Stimulated activated memory B cell treated with anti-CD40 and anti-IgM and Interleukin-4, amounts not matched to agents 10 μg/mL and 1 μg/mL and 100 μg/mL, for 72 hours (primary cell): Measurements from ENCODE around the gene IRS1.

Experiments
- ATAC-seq: fragments of 150-1000 bp; cut with Tn5 transposase; 2 replicates; pipeline ENCODE4 v1.10.0; 2021
- H3K27ac Mint-ChIP-seq: one replicate; pipeline ENCODE4 v1.8.0; 2022; ENCODE audit warnings: mild to moderate bottlenecking, mixed read lengths
- H3K27me3 Mint-ChIP-seq: one replicate; pipeline ENCODE4 v1.8.0; 2022; ENCODE audit warnings: mixed read lengths
- H3K36me3 Mint-ChIP-seq: one replicate; pipeline ENCODE4 v1.8.0; 2022; ENCODE audit warnings: mixed read lengths
- H3K4me1 Mint-ChIP-seq: one replicate; pipeline ENCODE4 v1.8.0; 2022; ENCODE audit warnings: mixed read lengths
- H3K4me3 Mint-ChIP-seq: one replicate; pipeline ENCODE4 v1.8.0; 2022; ENCODE audit warnings: mild to moderate bottlenecking, moderate library complexity, mixed read lengths
- H3K9me3 Mint-ChIP-seq: one replicate; pipeline ENCODE4 v1.8.0; 2022; ENCODE audit warnings: mixed read lengths

The IRS1 gene

GRCh38 chr2:226760412-226761194, 39.0 kb downstream of the IRS1 start:
- Mint-ChIP-seq H3K27ac (no peak overlapping the region), H3K9me3 (peaks cover 4% of the 10 kb centered on the region), H3K4me3 (no peak overlapping the region), H3K36me3 (no peaks in the 10 kb centered on the region), H3K4me1 (no peaks in the 10 kb centered on the region), H3K27me3 (no peaks in the 10 kb centered on the region)
- ATAC-seq, result no peak

DNA sequence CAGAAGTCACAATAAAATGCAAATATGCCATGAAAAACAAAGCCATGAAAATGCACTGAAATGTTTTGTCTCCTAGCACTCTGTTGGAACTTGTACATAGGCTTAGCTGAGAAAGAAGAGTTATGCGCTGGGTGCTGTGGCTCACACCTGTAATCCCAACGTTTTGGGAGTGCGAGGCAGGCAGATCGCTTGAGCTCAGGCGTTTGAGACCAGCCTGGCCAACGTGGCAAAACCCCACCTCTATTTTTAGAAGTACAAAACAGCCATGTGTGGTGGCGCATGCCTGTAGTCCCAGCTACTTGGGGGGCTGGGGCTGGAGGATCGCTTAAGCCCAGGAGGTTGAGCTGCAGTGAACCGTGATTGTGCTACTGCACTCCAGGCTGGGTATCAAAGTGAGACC, 39.9 kb downstream of the IRS1 start:
- Mint-ChIP-seq H3K4me1 (no peaks in the 10 kb centered on the region), H3K27ac (no peak overlapping the region)

DNA sequence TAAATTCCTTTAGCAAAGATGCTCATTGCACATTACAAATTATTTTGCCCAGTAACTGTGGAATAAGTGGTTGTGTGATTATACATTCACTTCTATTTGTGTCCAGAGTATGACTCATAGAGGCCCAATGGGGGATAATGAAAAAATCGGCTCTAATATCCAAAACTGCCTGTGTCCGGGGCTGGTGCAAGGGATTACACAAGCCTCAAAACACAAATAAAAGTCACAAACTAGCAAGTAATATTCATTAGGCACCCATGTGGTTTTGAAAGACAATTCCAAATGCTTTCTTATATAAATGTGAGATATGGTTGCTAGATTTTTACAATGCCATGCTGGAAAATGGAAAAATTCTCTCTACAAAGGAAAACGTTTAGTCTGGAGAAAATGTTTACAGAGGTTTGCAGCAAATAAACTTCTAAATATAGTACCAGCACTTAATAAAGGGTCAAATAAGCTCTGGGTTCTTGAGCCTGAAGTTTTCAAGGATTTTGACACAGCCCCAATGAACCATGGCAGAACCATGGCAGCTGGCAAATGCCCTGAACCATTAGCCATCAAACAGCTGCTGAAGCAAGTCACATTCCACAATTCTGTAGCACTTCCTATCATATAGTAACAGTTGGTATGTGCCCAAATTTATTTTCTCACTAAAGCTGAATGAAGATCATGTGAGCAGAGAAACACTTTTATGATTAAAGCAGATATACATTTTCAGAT, 40.5 kb downstream of the IRS1 start:
- H3K9me3 Mint-ChIP-seq, result peaks cover under 1% of the 10 kb centered on the region
- no peak overlapping the region for H3K4me3 Mint-ChIP-seq
- ATAC-seq, result no peak
- no peak overlapping the region for H3K27ac Mint-ChIP-seq
- no peaks in the 10 kb centered on the region for H3K4me1 Mint-ChIP-seq
- H3K36me3 Mint-ChIP-seq, result no peaks in the 10 kb centered on the region
- no peaks in the 10 kb centered on the region for H3K27me3 Mint-ChIP-seq

More for the DNA sequence above, 39.9 kb downstream of the IRS1 start:
- no peaks in the 10 kb centered on the region for H3K36me3 Mint-ChIP-seq
- no peaks in the 10 kb centered on the region for H3K27me3 Mint-ChIP-seq
- peaks cover 4% of the 10 kb centered on the region for H3K9me3 Mint-ChIP-seq
- H3K4me3 Mint-ChIP-seq, result no peak overlapping the region
- no peak for ATAC-seq

GRCh38 chr2:226756131-226756530, 43.5 kb downstream of the IRS1 start:
- Mint-ChIP-seq H3K27ac (no peak overlapping the region), H3K9me3 (no peaks in the 10 kb centered on the region), H3K4me1 (no peaks in the 10 kb centered on the region), H3K36me3 (no peaks in the 10 kb centered on the region), H3K4me3 (no peak overlapping the region), H3K27me3 (no peaks in the 10 kb centered on the region)
- no peak for ATAC-seq

GRCh38 chr2:226755631-226756030, 44.0 kb downstream of the IRS1 start:
- no peak overlapping the region for H3K27ac Mint-ChIP-seq
- no peak for ATAC-seq
- no peaks in the 10 kb centered on the region for H3K9me3 Mint-ChIP-seq
- H3K36me3 Mint-ChIP-seq, result no peaks in the 10 kb centered on the region
- no peaks in the 10 kb centered on the region for H3K4me1 Mint-ChIP-seq
- H3K27me3 Mint-ChIP-seq, result no peaks in the 10 kb centered on the region
- H3K4me3 Mint-ChIP-seq, result no peak overlapping the region

- no peaks in the 10 kb centered on the region for H3K36me3 Mint-ChIP-seq
- no peaks in the 10 kb centered on the region for H3K27me3 Mint-ChIP-seq
- H3K9me3 Mint-ChIP-seq, result no peaks in the 10 kb centered on the region
- ATAC-seq, result no peak
- no peak overlapping the region for H3K27ac Mint-ChIP-seq
- H3K4me3 Mint-ChIP-seq, result no peak overlapping the region
- no peaks in the 10 kb centered on the region for H3K4me1 Mint-ChIP-seq
Measured at GRCh38 chr2:226754821-226755604, 44.6 kb downstream of the IRS1 start.

DNA sequence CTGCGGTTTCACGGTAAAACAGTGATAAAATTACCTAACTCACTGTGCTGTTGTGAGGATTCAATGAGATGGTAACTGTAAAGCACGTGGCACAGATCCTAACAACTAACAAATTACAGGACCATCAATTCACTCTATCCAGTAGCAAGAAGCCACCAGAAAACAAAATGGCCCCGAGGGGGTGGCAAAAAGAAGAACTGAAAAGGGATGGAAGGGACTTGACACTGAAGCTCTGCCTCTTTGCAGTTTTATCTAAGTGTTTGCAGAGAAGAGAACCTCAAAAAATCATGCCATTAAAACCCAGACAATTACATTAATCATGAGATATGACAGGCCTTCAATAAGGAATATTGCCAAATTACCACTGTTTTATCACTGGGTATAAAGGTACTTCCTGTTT, 46.7 kb downstream of the IRS1 start:
- no peaks in the 10 kb centered on the region for H3K27me3 Mint-ChIP-seq
- H3K27ac Mint-ChIP-seq, result no peak overlapping the region
- H3K36me3 Mint-ChIP-seq, result no peaks in the 10 kb centered on the region
- H3K9me3 Mint-ChIP-seq, result no peaks in the 10 kb centered on the region
- no peak overlapping the region for H3K4me3 Mint-ChIP-seq
- ATAC-seq, result no peak
- H3K4me1 Mint-ChIP-seq, result no peaks in the 10 kb centered on the region

- H3K27ac Mint-ChIP-seq, result no peak overlapping the region
- no peak for ATAC-seq
Measured at GRCh38 chr2:226747288-226747687, 52.3 kb downstream of the IRS1 start.

GRCh38 chr2:226746196-226746800, 53.3 kb downstream of the IRS1 start:
- Mint-ChIP-seq H3K36me3 (no peaks in the 10 kb centered on the region), H3K4me3 (no peak overlapping the region), H3K27ac (no peak overlapping the region), H3K4me1 (peaks cover 6% of the 10 kb centered on the region), H3K27me3 (no peaks in the 10 kb centered on the region), H3K9me3 (no peaks in the 10 kb centered on the region)
- no peak for ATAC-seq

More at GRCh38 chr2:226747288-226747687, 52.3 kb downstream of the IRS1 start:
- H3K4me3 Mint-ChIP-seq, result no peak overlapping the region
- no peaks in the 10 kb centered on the region for H3K27me3 Mint-ChIP-seq
- no peaks in the 10 kb centered on the region for H3K36me3 Mint-ChIP-seq
- peaks cover 6% of the 10 kb centered on the region for H3K4me1 Mint-ChIP-seq
- no peaks in the 10 kb centered on the region for H3K9me3 Mint-ChIP-seq

- no peak overlapping the region for H3K27ac Mint-ChIP-seq
- no peaks in the 10 kb centered on the region for H3K27me3 Mint-ChIP-seq
- H3K4me1 Mint-ChIP-seq, result peaks cover 6% of the 10 kb centered on the region
- H3K36me3 Mint-ChIP-seq, result no peaks in the 10 kb centered on the region
- no peak overlapping the region for H3K4me3 Mint-ChIP-seq
- H3K9me3 Mint-ChIP-seq, result no peaks in the 10 kb centered on the region
- ATAC-seq, result no peak
Measured at GRCh38 chr2:226743915-226744314, 55.7 kb downstream of the IRS1 start.

GRCh38 chr2:226742347-226742746, 57.3 kb downstream of the IRS1 start:
- ATAC-seq, result no peak
- Mint-ChIP-seq H3K27me3 (no peaks in the 10 kb centered on the region), H3K36me3 (peaks cover 4% of the 10 kb centered on the region), H3K9me3 (no peaks in the 10 kb centered on the region), H3K27ac (no peak overlapping the region), H3K4me1 (peaks cover 6% of the 10 kb centered on the region), H3K4me3 (no peak overlapping the region)

DNA sequence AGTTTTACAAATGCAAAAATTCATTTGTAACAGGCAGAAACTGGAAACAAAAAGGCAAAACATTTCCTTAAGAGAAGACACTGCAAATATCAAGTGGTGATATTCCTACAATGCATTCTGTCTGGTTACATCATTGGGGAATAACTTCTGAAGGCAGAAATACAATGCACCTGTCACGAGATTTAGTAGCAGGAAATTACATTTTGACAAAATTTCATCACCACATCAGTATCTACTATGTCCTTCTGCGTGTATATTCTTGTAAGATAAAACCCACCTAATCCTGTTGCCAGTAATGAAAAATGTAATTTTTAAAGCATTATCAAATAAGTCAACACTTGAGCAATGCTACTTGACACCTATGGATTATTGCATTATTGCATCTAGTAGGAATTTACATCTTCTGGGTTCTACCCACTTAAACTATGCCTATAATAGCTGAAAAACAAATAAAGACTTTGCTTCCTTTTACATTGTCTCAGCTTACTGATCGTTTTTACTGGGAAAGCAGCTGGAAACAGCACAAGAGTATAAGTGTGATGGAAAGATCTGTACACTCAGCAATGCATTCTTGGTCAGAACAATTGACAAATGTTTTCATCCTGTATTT, 59.5 kb downstream of the IRS1 start:
- H3K27me3 Mint-ChIP-seq, result no peaks in the 10 kb centered on the region
- ATAC-seq, result no peak
- H3K27ac Mint-ChIP-seq, result no peak overlapping the region
- H3K36me3 Mint-ChIP-seq, result peaks cover 6% of the 10 kb centered on the region
- H3K4me3 Mint-ChIP-seq, result no peak overlapping the region
- H3K4me1 Mint-ChIP-seq, result no peaks in the 10 kb centered on the region
- H3K9me3 Mint-ChIP-seq, result no peaks in the 10 kb centered on the region

DNA sequence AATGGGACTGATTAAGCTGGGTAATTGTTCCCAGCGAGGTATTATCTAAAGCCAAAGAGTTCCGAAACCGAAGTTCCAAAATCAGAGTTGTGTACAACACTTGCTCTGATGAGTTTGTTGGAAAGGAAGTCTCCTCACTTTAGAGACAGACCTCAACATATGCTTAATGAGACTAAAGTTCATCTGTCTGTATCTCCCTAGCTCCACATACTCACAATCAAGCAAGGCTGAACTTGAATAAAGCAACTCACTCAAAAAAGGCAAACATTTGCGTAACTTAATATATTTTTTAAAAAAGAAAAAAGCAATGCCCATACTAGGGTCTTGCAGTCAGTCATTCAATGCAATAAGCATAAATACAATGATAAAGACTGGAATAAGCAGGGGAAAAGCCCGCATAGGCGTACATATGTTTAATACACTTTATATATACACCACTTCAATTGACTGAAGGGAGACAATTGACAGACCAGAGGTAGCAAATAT, 60.0 kb downstream of the IRS1 start:
- no peak overlapping the region for H3K4me3 Mint-ChIP-seq
- H3K27ac Mint-ChIP-seq, result no peak overlapping the region
- H3K4me1 Mint-ChIP-seq, result no peaks in the 10 kb centered on the region
- no peaks in the 10 kb centered on the region for H3K9me3 Mint-ChIP-seq
- H3K27me3 Mint-ChIP-seq, result no peaks in the 10 kb centered on the region
- peaks cover 6% of the 10 kb centered on the region for H3K36me3 Mint-ChIP-seq
- ATAC-seq, result no peak

- no peaks in the 10 kb centered on the region for H3K4me1 Mint-ChIP-seq
- no peak overlapping the region for H3K27ac Mint-ChIP-seq
- no peaks in the 10 kb centered on the region for H3K9me3 Mint-ChIP-seq
- no peaks in the 10 kb centered on the region for H3K27me3 Mint-ChIP-seq
- no peak for ATAC-seq
- peaks cover 6% of the 10 kb centered on the region for H3K36me3 Mint-ChIP-seq
- H3K4me3 Mint-ChIP-seq, result no peak overlapping the region
Measured at GRCh38 chr2:226738821-226739544, 60.6 kb downstream of the IRS1 start.
